Measurements from ENCODE around the gene SENP5.

GRCh38 chr3:196849180-196849741 is 18.5 kb upstream of the SENP5 start:
- no peak for TF ChIP-seq RAD21 (IDR thresholded peaks at IDR 0.05)
- no peak for TF ChIP-seq ZBTB33 (IDR thresholded peaks at IDR 0.05)
- TF ChIP-seq CTCF (IDR thresholded peaks at IDR 0.05; ENCODE audit: low read depth, low read length, missing input control), result no peak
